Right lobe of liver (tissue), 6 donors: ENCODE measurements around the gene UBALD2. TPM values are rescaled to one million over a fixed set of nuclear protein-coding genes. Genes with fewer than 3 reads are reported as not detected.

Experiments
- ATAC-seq, 4 donors: fragments of 200-7000 bp; cut with Tn5 transposase; one replicate each; pipeline ENCODE4 v1.9.1; 2020; ENCODE audit warnings: mild to moderate bottlenecking in 4 of 4, moderate library complexity in 4 of 4
- DNase-seq, 3 donors: peaks; one replicate each; pipeline ENCODE4 v3.0.0-alpha.2; 2020
- H3K27ac ChIP-seq, 3 donors: fragments of 200-600 bp; one replicate each; pipeline ENCODE4 v1.8.0; 2022
- H3K27me3 ChIP-seq, 2 donors: fragments of 200-600 bp; one replicate each; pipeline ENCODE4 v1.8.0; 2022
- H3K36me3 ChIP-seq, 4 donors: fragments of 200-600 bp; sonication (generic) in 1 of 4; one replicate each; pipeline versions ENCODE4 v1.5.1 to v1.8.0; 2017 to 2022; ENCODE audit warnings: control low read depth in 1 of 4
- H3K4me1 ChIP-seq, 4 donors: fragments of 200-600 bp; sonication (generic) in 1 of 4; one replicate each; pipeline versions ENCODE4 v1.5.1 to v1.8.0; 2017 to 2022; ENCODE audit warnings: control low read depth in 1 of 4
- H3K4me3 ChIP-seq, 3 donors: fragments of 200-600 bp; one replicate each; pipeline ENCODE4 v1.8.0; 2022
- H3K9me3 ChIP-seq, 4 donors: fragments of 200-600 bp; sonication (generic) in 1 of 4; one replicate each; pipeline versions ENCODE4 v1.5.1 to v1.8.0; 2017 to 2022; ENCODE audit warnings: control low read depth in 1 of 4
- CTCF ChIP-seq, 4 donors: fragments of 200-600 bp in 3 of 4; fragments of 450-650 bp in 1 of 4; IDR thresholded peaks; one replicate each; pipeline versions ENCODE4 v1.5.1 to v1.8.0; 2016 to 2022; ENCODE audit warnings: antibody characterized with exemption in 4 of 4, mild to moderate bottlenecking in 2 of 4
- POLR2A ChIP-seq: fragments of 450-650 bp; IDR thresholded peaks from one replicate; pipeline ENCODE4 v1.6.1; 2017; ENCODE audit warnings: antibody characterized with exemption, mild to moderate bottlenecking
- WGBS: methylation state at CpG from one replicate; pipeline ENCODE4 v1.1.6; 2018; ENCODE audit warnings: low coverage, low lambda C conversion rate; ENCODE audit not compliant: insufficient coverage; ENCODE audit errors: missing lambda C conversion rate; 5-methylcytosine and 5-hydroxymethylcytosine counted together
- intact Hi-C, 2 donors: fragments of 100-400 bp; cut with DNase I; formaldehyde crosslinking; loops; one replicate each; pipeline versions ENCODE4 v1.11.2 to v1.14.1; 2022
- total RNA-seq, 6 experiments: library from RNA; depleted of rRNA in 2 of 6; stranded (reverse); fragments of >200 nt in 2 of 6; fragmentation: NEBNext Ultra II Directional in 3 of 6; extraction: Animal tissue kit (Norgen Biotek cat#: 25700) in 3 of 6; gene quantifications; one replicate each; pipeline versions ENCODE4 v1.1.0 to v1.2.4, GENCODE V29; 2016 to 2023
- donor health status: DM: no; HTN: yes; CAD: no.
- donor health status: DM: no; HTN: no; CAD: no.
- donor health status: DM: no; HTN: no; CAD: no.
- donor health status: DM: no; HTN: yes; CAD: no.
- donor health status: DM: no; HTN: yes; CAD: no.

UBALD2 gene
- total RNA-seq, 6 experiments from 2014 or later: 7.3 to 17.9 (median 14.5) TPM

GRCh38 chr17:76277300-76278267, 12.4 kb downstream of the UBALD2 start:
- intact Hi-C loops: no loop called here
- TF ChIP-seq POLR2A: no peak
- TF ChIP-seq CTCF (IDR thresholded peaks at IDR 0.05): no peak

GRCh38 chr17:76278268-76278908, 13.2 kb downstream of the UBALD2 start:
- intact Hi-C loops: no loop called here

More at GRCh38 chr17:76277300-76278267, 12.4 kb downstream of the UBALD2 start:
- WGBS: 89% methylated on average over 9 of the region's 31 CpGs
- H3K4me3 ChIP-seq: no peak overlapping the region
- DNase-seq (peak in 1 of 3 donors; percentile 49), ATAC-seq (no peak)
- H3K27ac ChIP-seq: no peak overlapping the region
- H3K36me3 ChIP-seq: no peaks in the 10 kb centered on the region
- no peaks in the 10 kb centered on the region for H3K27me3 ChIP-seq
- no peaks in the 10 kb centered on the region for H3K4me1 ChIP-seq
- H3K9me3 ChIP-seq: no peaks in the 10 kb centered on the region

GRCh38 chr17:76278952-76279741, 14.0 kb downstream of the UBALD2 start:
- ATAC-seq (peak; percentile 87 to 91 (median 89)), DNase-seq (peak; percentile 88 to 91 (median 91))
- Histone ChIP-seq H3K27ac (no peak overlapping the region), H3K36me3 (no peaks in the 10 kb centered on the region), H3K4me1 (no peaks in the 10 kb centered on the region), H3K9me3 (no peaks in the 10 kb centered on the region), H3K27me3 (no peaks in the 10 kb centered on the region), H3K4me3 (no peak overlapping the region)
- no peak for TF ChIP-seq POLR2A
- TF ChIP-seq CTCF (IDR thresholded peaks at IDR 0.05): peak; percentile 98 to 100 (median 98)
- 45% methylated on average over 17 of the region's 28 CpGs for WGBS
- intact Hi-C loops: no loop called here

More at GRCh38 chr17:76278268-76278908, 13.2 kb downstream of the UBALD2 start:
- no peak overlapping the region for H3K4me3 ChIP-seq
- no peak for ATAC-seq
- H3K4me1 ChIP-seq: no peaks in the 10 kb centered on the region
- DNase-seq: no peak
- H3K27me3 ChIP-seq: no peaks in the 10 kb centered on the region
- no peaks in the 10 kb centered on the region for H3K9me3 ChIP-seq
- H3K36me3 ChIP-seq: no peaks in the 10 kb centered on the region
- 85% methylated on average over 4 of the region's 19 CpGs for WGBS
- no peak overlapping the region for H3K27ac ChIP-seq
- TF ChIP-seq POLR2A (no peak), CTCF (IDR thresholded peaks at IDR 0.05) (no peak)

GRCh38 chr17:76279742-76280287, 14.7 kb downstream of the UBALD2 start:
- intact Hi-C loops: loop anchor here (5.0 to 10.0 kb wide), 2 partner anchors 158 to 265 kb away; no protein-coding TSS in a partner anchor
- 74% methylated on average over 7 of the region's 15 CpGs for WGBS
- H3K9me3 ChIP-seq: no peaks in the 10 kb centered on the region
- H3K4me1 ChIP-seq: no peaks in the 10 kb centered on the region
- no peaks in the 10 kb centered on the region for H3K36me3 ChIP-seq
- DNase-seq (peak in 1 of 3 donors; percentile 57), ATAC-seq (no peak)
- TF ChIP-seq CTCF (IDR thresholded peaks at IDR 0.05): no peak
- no peak for TF ChIP-seq POLR2A
- H3K27ac ChIP-seq: no peak overlapping the region
- no peaks in the 10 kb centered on the region for H3K27me3 ChIP-seq
- H3K4me3 ChIP-seq: no peak overlapping the region
